HepG2 (cell line): Measurements from ENCODE around the gene GNAZ. TPM values are rescaled to one million over a fixed set of nuclear protein-coding genes. Genes with fewer than 3 reads are reported as not detected.

Experiments
- MZF1 ChIP-seq: sonication (generic); formaldehyde crosslinking; IDR thresholded peaks from 2 replicates; pipeline ENCODE4 v1.8.1; 2023; ENCODE audit warnings: mild to moderate bottlenecking, missing genetic modification reagents, borderline replicate concordance
- PCBP1 ChIP-seq: fragments of 200-400 bp; formaldehyde crosslinking; IDR thresholded peaks from 2 replicates; pipeline ENCODE4 v1.6.1; 2017; ENCODE audit warnings: mild to moderate bottlenecking, low read depth, low read length, borderline replicate concordance
- ZNF275 ChIP-seq: sonication (generic); formaldehyde crosslinking; IDR thresholded peaks from 2 replicates; pipeline ENCODE4 v1.8.0; 2022; ENCODE audit warnings: missing genetic modification reagents, mild to moderate bottlenecking, inconsistent platforms, borderline replicate concordance
- ZNF615 ChIP-seq: sonication (generic); formaldehyde crosslinking; IDR thresholded peaks from 2 replicates; pipeline ENCODE4 v1.5.0; 2020; ENCODE audit warnings: mild to moderate bottlenecking, missing genetic modification reagents, borderline replicate concordance
- polyA plus RNA-seq, 8 experiments: library from polyadenylated mRNA; depleted of rRNA in 3 of 8; stranded (reverse) in 7 of 8; unstranded in 1 of 8; fragments of >200 nt; fragmentation: Illumina TruSeq in 4 of 8; extraction: Trizol in 4 of 8; gene quantifications; 2 replicates each; pipeline versions ENCODE4 v1.2.1 to v1.2.3, GENCODE V29; 2011 to 2016; ENCODE audit warnings: low read depth in 4 of 8, missing spikeins in 1 of 8, mixed read lengths in 1 of 8; ENCODE audit not compliant: insufficient read depth in 1 of 8
- total RNA-seq, 5 experiments: library from RNA; depleted of rRNA; stranded (reverse); fragments of >200 nt; fragmentation: Illumina TruSeq; extraction: Trizol; gene quantifications; 2 replicates each; pipeline ENCODE4 v1.2.3, GENCODE V29; 2016; ENCODE audit warnings: low read depth in 1 of 5
- TF ChIP-seq, protein P1 (sequence below): sonication (generic); formaldehyde crosslinking; IDR thresholded peaks from 2 replicates; pipeline ENCODE4 v1.4.0; 2020; ENCODE audit warnings: missing genetic modification reagents

The GNAZ gene
- total and polyA plus RNA-seq, 2 of the 13 experiments (the other 11 are each of a cell fraction or from before 2014, with no cell fraction given) = 11.4 to 22.3 TPM

- TF ChIP-seq, protein P1, sequence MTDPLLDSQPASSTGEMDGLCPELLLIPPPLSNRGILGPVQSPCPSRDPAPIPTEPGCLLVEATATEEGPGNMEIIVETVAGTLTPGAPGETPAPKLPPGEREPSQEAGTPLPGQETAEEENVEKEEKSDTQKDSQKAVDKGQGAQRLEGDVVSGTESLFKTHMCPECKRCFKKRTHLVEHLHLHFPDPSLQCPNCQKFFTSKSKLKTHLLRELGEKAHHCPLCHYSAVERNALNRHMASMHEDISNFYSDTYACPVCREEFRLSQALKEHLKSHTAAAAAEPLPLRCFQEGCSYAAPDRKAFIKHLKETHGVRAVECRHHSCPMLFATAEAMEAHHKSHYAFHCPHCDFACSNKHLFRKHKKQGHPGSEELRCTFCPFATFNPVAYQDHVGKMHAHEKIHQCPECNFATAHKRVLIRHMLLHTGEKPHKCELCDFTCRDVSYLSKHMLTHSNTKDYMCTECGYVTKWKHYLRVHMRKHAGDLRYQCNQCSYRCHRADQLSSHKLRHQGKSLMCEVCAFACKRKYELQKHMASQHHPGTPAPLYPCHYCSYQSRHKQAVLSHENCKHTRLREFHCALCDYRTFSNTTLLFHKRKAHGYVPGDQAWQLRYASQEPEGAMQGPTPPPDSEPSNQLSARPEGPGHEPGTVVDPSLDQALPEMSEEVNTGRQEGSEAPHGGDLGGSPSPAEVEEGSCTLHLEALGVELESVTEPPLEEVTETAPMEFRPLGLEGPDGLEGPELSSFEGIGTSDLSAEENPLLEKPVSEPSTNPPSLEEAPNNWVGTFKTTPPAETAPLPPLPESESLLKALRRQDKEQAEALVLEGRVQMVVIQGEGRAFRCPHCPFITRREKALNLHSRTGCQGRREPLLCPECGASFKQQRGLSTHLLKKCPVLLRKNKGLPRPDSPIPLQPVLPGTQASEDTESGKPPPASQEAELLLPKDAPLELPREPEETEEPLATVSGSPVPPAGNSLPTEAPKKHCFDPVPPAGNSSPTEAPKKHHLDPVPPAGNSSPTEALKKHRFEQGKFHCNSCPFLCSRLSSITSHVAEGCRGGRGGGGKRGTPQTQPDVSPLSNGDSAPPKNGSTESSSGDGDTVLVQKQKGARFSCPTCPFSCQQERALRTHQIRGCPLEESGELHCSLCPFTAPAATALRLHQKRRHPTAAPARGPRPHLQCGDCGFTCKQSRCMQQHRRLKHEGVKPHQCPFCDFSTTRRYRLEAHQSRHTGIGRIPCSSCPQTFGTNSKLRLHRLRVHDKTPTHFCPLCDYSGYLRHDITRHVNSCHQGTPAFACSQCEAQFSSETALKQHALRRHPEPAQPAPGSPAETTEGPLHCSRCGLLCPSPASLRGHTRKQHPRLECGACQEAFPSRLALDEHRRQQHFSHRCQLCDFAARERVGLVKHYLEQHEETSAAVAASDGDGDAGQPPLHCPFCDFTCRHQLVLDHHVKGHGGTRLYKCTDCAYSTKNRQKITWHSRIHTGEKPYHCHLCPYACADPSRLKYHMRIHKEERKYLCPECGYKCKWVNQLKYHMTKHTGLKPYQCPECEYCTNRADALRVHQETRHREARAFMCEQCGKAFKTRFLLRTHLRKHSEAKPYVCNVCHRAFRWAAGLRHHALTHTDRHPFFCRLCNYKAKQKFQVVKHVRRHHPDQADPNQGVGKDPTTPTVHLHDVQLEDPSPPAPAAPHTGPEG = no peak
- TF ChIP-seq PCBP1 (no peak), MZF1 (CRISPR knock-in tag) (no peak), ZNF615 (CRISPR knock-in tag) (no peak), ZNF275 (CRISPR knock-in tag) (no peak)
Measured at GRCh38 chr22:23137468-23137867, 67.1 kb downstream of the GNAZ start (continued).
